Stimulated activated naive CD8-positive, alpha-beta T cell treated with anti-CD3 and anti-CD28 coated beads, Interleukin-15, Interleukin-2, amounts not matched to agents 100 U/mL and 50 U/mL, for 24 hours (primary cell): ENCODE measurements around the gene ASTN1.

ENCODE experiments used
- ATAC-seq: fragments of 150-1000 bp; cut with Tn5 transposase; one replicate; pipeline ENCODE4 v1.10.0; 2021
- DNase-seq: peaks from one replicate; pipeline ENCODE4 v3.0.0; 2021

ASTN1 gene

GRCh38 chr1:177164380-177165068 lies at the start of gene ASTN1:
TSS of gene ASTN1 (minus strand) at chr1:177164712. CDS start at chr1:177164676, 36 bp downstream.
- no peak for ATAC-seq

GRCh38 chr1:177211231-177211630 lies 46.7 kb upstream of the ASTN1 start:
- no peak for ATAC-seq
- DNase-seq, result no peak

More at GRCh38 chr1:177164380-177165068, at the start of gene ASTN1:
- DNase-seq, result no peak

GRCh38 chr1:177210071-177210470 lies 45.6 kb upstream of the ASTN1 start:
- DNase-seq, result no peak
- ATAC-seq, result no peak

- ATAC-seq (no peak), DNase-seq (no peak)
Observed at GRCh38 chr1:177209357-177209756, 44.8 kb upstream of the ASTN1 start.

GRCh38 chr1:177208920-177209319 lies 44.4 kb upstream of the ASTN1 start:
- ATAC-seq (no peak), DNase-seq (no peak)

- DNase-seq (no peak), ATAC-seq (no peak)
Observed at GRCh38 chr1:177206831-177207355, 42.4 kb upstream of the ASTN1 start.

GRCh38 chr1:177200290-177200689 lies 35.8 kb upstream of the ASTN1 start:
- ATAC-seq (no peak), DNase-seq (no peak)

- DNase-seq (no peak), ATAC-seq (no peak)
Observed at GRCh38 chr1:177198243-177198642, 33.7 kb upstream of the ASTN1 start.

GRCh38 chr1:177190308-177190970 lies 25.9 kb upstream of the ASTN1 start:
- ATAC-seq, result no peak

GRCh38 chr1:177186639-177187038 lies 22.1 kb upstream of the ASTN1 start:
- ATAC-seq (no peak), DNase-seq (no peak)

More at GRCh38 chr1:177190308-177190970, 25.9 kb upstream of the ASTN1 start:
- DNase-seq, result no peak

- ATAC-seq (no peak), DNase-seq (no peak)
Observed at GRCh38 chr1:177185209-177185608, 20.7 kb upstream of the ASTN1 start.

GRCh38 chr1:177183836-177184235 lies 19.3 kb upstream of the ASTN1 start:
- ATAC-seq (no peak), DNase-seq (no peak)

GRCh38 chr1:177181631-177182291 lies 17.2 kb upstream of the ASTN1 start:
- ATAC-seq, result peak; percentile 71
- peak; percentile 54 for DNase-seq

- ATAC-seq (no peak), DNase-seq (no peak)
Observed at GRCh38 chr1:177181280-177181630, 16.7 kb upstream of the ASTN1 start.

- DNase-seq (no peak), ATAC-seq (no peak)
Observed at GRCh38 chr1:177174921-177175634, 10.6 kb upstream of the ASTN1 start.

- DNase-seq, result no peak
- no peak for ATAC-seq
Observed at GRCh38 chr1:177173976-177174375, 9.5 kb upstream of the ASTN1 start.

GRCh38 chr1:177172866-177173265 lies 8.4 kb upstream of the ASTN1 start:
- DNase-seq (no peak), ATAC-seq (no peak)

GRCh38 chr1:177172272-177172671 lies 7.8 kb upstream of the ASTN1 start:
- DNase-seq (no peak), ATAC-seq (no peak)

GRCh38 chr1:177171536-177172123 lies 7.1 kb upstream of the ASTN1 start:
- DNase-seq (no peak), ATAC-seq (no peak)

- peak; percentile 5 for DNase-seq
- ATAC-seq, result no peak
Observed at GRCh38 chr1:177170756-177171535, 6.4 kb upstream of the ASTN1 start, which contains the start of gene BRINP2. TSS of gene BRINP2 (plus strand) at chr1:177170958. CDS start at chr1:177229877, 58,919 bp downstream.

- no peak for DNase-seq
- no peak for ATAC-seq
Observed at GRCh38 chr1:177165069-177165439, 542 bp upstream of the ASTN1 start.
